CD4-positive, alpha-beta T cell treated with Interleukin-15 for 1 hour (primary cell): ENCODE results near the gene BCAT1.
"Not testable (repeated sequence)": the region's sequence is repeated elsewhere in the genome, so short reads cannot be mapped to it uniquely, and the experiment has no call there.

Experiments
- DNase-seq: peaks from one replicate; pipeline ENCODE4 v3.0.0-alpha.2; 2020

The BCAT1 gene

GRCh38 chr12:24896171-24896570, 52.7 kb downstream of the BCAT1 start:
- DNase-seq: no peak

GRCh38 chr12:24895612-24896011, 53.3 kb downstream of the BCAT1 start:
- DNase-seq: no peak

- DNase-seq: no peak
These were observed 54.0 kb downstream of the BCAT1 start for GRCh38 chr12:24894879-24895278.

GRCh38 chr12:24890048-24890803, 58.7 kb downstream of the BCAT1 start:
- DNase-seq: no peak

- DNase-seq: no peak
These were observed 59.5 kb downstream of the BCAT1 start for GRCh38 chr12:24889411-24889810.

GRCh38 chr12:24888813-24889212, 60.1 kb downstream of the BCAT1 start:
- no peak for DNase-seq

- no peak for DNase-seq
These were observed 64.0 kb downstream of the BCAT1 start for GRCh38 chr12:24884911-24885310.

GRCh38 chr12:24881724-24882371, 67.1 kb downstream of the BCAT1 start:
- no peak for DNase-seq

GRCh38 chr12:24881227-24881626, 67.7 kb downstream of the BCAT1 start:
- no peak for DNase-seq

GRCh38 chr12:24880732-24881131, 68.2 kb downstream of the BCAT1 start:
- no peak for DNase-seq

- no peak for DNase-seq
These were observed 69.3 kb downstream of the BCAT1 start for GRCh38 chr12:24879644-24880043.

- DNase-seq: no peak
These were observed 73.9 kb downstream of the BCAT1 start for GRCh38 chr12:24875014-24875413.

- no peak for DNase-seq
These were observed 76.7 kb downstream of the BCAT1 start for GRCh38 chr12:24872211-24872610.

- DNase-seq: not testable (repeated sequence)
These were observed 82.8 kb downstream of the BCAT1 start for GRCh38 chr12:24866139-24866538.

GRCh38 chr12:24864796-24865125, 84.1 kb downstream of the BCAT1 start:
- DNase-seq: no peak

GRCh38 chr12:24861766-24862540, 86.9 kb downstream of the BCAT1 start:
- DNase-seq: no peak

GRCh38 chr12:24860546-24860945, 88.4 kb downstream of the BCAT1 start:
- DNase-seq: no peak

- DNase-seq: no peak
These were observed 92.4 kb downstream of the BCAT1 start for GRCh38 chr12:24856541-24856940.

- no peak for DNase-seq
These were observed 94.0 kb downstream of the BCAT1 start for GRCh38 chr12:24854908-24855307.

GRCh38 chr12:24854017-24854416, 94.9 kb downstream of the BCAT1 start:
- no peak for DNase-seq

- DNase-seq: no peak
These were observed 95.3 kb downstream of the BCAT1 start for GRCh38 chr12:24853588-24853987.

GRCh38 chr12:24853094-24853493, 95.8 kb downstream of the BCAT1 start:
- DNase-seq: no peak

- DNase-seq: no peak
These were observed 96.5 kb downstream of the BCAT1 start for GRCh38 chr12:24852420-24852819.

- DNase-seq: not testable (repeated sequence)
These were observed 97.0 kb downstream of the BCAT1 start for GRCh38 chr12:24851883-24852282.
